GM18520 (cell line): ENCODE data around the gene TIMM10B.
"Not testable (repeated sequence)": the region's sequence is repeated elsewhere in the genome, so short reads cannot be mapped to it uniquely, and the experiment has no call there.

Source experiments
- ATAC-seq: cut with Tn5 transposase; IDR thresholded peaks from one replicate; pipeline ENCODE4 v1.9.1; 2021; ENCODE audit not compliant: unreplicated experiment

Gene TIMM10B

DNA sequence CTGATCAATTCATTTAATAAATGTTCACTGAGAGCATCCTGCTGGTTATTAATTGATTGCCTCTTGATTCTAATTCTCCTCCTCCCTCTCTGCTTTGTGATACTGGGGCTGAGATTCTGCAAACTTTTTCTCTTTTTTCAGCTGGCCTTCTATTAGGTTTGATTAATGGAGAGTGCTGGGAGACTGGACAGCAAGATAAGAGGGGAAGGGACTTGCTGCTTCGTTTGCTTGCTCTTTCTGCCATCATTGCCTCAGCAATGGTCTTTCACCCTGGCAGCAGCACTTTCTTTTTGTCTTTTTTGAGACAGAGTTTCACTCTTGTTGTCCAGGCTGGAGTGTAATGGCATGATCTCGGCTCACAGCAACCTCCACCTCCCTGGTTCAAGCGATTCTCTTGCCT is 22.9 kb downstream of the TIMM10B start:
- no peak for ATAC-seq

DNA sequence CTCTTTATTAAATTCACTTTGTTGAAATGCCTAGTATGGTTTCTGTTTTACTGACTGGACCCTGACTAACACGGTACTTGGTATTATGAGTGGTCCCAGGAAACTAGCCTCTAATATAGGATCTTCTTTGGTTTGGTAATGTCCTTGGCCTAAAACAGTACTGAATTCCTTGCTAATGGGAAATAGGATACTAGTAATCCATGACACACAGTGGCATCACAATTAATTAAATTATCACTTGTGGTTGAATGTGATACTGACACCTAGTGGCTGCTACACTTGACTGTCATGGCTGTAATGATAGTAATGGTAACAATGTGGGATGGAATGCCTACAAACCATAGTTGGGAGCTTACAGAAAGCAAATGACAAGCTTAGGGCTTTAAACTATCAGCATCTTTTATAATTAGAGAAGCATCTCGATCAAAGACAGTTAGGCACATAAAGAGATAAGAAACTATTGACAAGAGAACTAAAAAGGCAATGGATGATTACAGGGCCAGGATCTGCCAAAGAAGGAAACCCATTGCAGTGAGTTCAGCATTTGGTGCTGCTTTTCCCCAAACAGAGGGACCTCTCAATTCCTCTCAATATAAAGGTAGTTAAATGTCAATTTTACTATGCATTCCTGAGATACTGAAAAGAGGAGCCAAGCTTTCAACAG is 24.4 kb downstream of the TIMM10B start:
- no peak for ATAC-seq

DNA sequence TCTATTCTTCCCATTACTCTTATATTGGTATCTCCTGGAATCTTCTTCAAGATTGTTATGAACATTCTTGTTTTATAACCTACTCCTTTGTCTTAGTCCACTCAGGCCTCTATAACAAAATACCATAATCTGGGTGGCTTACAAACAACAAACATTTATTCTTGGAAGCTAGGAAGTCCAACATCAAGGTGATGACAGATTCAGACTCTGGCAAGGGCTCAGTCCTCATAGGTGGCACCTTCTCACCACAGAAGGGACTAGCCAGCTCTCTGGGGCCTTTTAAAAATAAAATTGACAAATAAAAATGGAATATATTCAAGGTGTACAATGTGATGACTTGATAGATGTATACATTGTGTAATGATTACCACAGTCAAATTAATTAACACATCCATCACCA is 35.6 kb downstream of the TIMM10B start:
- no peak for ATAC-seq

DNA sequence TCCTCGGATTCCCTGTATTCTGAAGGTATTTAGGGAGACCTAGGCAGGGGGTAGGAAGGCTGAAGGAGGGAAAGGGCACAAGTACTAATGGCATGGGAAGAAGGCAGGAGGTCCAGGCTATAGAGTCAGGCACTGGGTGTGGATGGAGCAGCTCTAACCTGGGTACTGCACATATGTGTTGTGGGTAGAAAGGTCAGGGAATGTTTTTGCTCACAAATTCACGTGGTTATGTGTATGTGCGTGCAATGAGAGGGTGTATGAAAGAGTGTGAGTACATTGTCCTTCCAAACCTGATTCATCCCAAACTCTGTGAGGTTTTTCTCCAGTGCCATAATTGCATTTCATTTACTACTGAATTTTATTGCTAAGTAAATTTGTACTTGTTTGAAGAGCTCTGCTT is 39.0 kb downstream of the TIMM10B start:
- ATAC-seq, result no peak

DNA sequence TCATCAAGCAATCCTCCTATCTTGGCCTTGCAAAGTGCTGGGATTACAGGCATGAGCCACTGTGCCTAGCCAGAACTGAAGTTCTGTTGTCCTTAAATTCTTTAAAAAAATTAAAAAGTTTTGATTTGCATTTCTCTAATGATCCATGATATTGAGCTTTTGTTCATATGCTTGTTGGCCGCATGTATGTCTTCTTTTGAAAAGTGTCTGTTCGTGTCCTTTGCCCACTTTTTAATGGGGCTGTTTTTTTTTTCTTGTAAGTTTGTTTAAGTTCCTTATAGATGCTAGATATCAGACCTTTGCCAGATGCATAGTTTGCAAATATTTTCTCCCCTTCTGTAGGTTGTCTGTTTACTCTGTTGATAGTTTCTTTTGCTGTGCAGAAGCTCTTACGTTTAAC is 40.6 kb downstream of the TIMM10B start:
- not testable (repeated sequence) for ATAC-seq

DNA sequence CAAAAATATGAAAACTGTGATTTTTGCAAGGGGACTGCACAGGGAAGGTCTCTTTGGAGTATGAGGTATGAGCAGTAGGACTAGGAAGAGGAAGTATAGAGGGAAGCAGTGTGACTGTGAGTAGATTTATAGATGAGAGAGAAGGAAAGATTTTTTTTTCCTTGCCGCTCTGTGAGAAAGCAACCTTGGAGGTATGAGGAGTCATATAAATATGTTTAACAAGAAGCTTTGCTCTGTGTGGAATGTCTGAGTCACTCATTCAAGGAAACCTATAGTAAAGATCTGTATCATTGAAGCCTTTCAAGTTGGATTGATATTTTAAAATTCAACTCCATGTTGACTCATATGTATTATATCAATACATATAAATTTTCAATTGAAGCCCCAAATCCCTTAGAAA is 42.0 kb downstream of the TIMM10B start:
- ATAC-seq, result no peak

DNA sequence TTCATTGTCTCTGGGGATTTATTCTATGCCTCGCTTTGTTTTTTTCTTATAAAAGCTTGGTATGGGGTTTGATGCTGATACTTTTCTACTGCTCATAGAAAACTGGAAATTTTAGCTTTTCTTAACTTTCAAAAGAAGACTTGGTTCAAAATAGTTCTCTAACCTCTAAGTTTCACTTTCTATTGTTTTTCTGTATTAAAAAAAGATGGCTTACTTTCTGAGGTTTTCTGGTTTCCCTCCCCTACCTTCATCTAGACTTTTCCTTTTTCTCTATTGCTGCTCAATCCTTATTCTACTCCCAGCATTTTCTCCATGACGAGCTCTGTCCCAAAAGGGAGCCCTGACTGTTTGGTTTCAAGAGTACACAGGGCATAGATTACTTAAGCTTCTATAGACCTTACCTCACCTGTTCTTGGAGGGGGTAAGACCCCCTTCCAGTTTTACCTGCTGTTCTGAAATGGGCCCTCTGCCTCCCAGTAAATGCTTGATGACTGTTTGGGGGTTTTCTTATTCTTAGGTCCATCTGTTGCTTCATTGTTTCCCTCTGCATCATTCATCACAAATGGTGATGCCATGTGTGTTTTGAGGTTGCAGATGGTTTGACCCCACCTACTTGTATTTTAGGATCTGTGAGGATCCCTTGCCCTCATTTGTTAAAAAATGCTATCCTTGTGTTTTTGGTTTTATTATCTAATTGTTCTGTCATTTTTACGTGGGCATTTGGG is 45.3 kb downstream of the TIMM10B start:
- ATAC-seq, result no peak

DNA sequence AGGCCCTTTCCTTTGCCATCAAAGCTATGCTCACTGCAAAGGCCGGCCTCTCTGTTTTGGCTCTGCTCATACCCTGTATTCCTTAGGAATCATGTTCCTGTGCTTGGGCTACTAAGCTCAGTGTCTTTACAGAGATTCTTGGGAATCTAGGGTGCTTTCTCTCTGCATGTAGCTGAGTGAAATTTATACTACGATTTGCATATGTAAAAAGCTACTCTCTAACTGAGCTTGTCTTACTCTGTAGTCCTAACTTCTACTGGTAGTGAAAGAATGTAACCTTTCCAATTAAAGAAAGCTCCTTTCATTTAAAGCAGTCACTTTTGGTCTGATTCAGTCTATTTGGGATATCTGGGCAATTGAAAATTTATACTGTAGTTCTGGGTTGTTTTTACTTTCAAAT is 48.0 kb downstream of the TIMM10B start:
- no peak for ATAC-seq

DNA sequence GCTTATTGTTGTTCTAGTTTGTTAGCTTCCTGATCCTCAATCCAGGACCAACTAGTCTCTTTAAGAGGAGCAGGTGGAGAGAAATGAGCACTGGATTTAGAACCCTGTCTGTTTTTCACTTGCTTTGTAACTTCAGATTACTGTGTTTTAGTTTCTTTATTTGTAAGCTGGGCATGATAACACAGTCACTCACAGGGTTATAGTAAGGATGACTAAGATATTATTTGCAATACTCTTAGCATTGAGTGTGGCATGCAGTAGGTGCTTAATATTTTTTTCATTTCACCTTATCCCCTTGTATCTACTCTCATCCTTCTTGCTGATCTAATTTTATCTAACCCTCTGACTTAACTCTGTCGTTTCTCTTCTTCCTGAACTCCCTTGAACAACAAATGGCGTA is 49.5 kb downstream of the TIMM10B start:
- ATAC-seq, result no peak

DNA sequence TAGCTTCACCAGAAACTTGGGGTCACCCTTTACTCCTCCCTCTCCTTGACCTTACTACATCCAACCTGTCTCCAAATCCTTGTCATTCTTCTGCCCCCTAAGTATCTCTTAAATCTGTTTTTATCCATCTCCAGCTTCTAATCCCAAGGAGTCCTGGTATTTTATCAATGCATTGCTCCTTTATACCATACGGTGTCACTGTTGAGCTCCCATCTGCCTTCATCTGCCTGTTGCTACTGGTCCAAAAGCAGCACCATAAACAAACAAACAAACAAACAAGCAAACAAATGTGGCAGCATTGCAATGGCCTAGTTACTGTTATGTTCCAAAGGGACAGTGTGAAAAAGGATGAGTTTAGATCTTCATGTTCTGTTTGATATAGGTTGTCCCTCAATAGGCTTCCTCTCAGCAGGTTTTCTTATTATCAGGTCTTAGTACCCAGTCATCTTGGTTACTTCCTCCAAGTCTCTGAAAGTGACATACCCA is 50.0 kb downstream of the TIMM10B start:
- no peak for ATAC-seq
